DOHH2 (cell line): Measurements from ENCODE around the gene MCU.
"Not testable (repeated sequence)": the region's sequence is repeated elsewhere in the genome, so short reads cannot be mapped to it uniquely, and the experiment has no call there.

Source experiments
- H3F3A ChIP-seq: fragments of 200-600 bp; sonication (generic), shearing (Covaris generic); 2 replicates; pipeline ENCODE4 v1.6.0; 2016; ENCODE audit warnings: antibody characterized with exemption, mild to moderate bottlenecking; ENCODE audit not compliant: control insufficient read depth, insufficient read depth
- H3K27ac ChIP-seq: fragments of 200-600 bp; sonication (generic); 2 replicates; pipeline ENCODE4 v1.5.1; 2014; ENCODE audit warnings: low read depth, mild to moderate bottlenecking, low read length, moderate library complexity
- H3K27me3 ChIP-seq: fragments of 200-600 bp; sonication (generic); 2 replicates; pipeline ENCODE4 v1.6.1; 2014; ENCODE audit warnings: mild to moderate bottlenecking, low read length, mixed read lengths; ENCODE audit not compliant: control insufficient read depth
- H3K36me3 ChIP-seq: fragments of 200-600 bp; sonication (generic); 2 replicates; pipeline ENCODE4 v1.6.1; 2014; ENCODE audit warnings: mild to moderate bottlenecking, low read length, moderate library complexity, mixed read lengths; ENCODE audit not compliant: control insufficient read depth
- H3K4me1 ChIP-seq: fragments of 200-600 bp; sonication (generic); 2 replicates; pipeline ENCODE4 v1.6.1; 2014; ENCODE audit warnings: mild to moderate bottlenecking, low read length, mixed read lengths; ENCODE audit not compliant: control insufficient read depth
- H3K4me2 ChIP-seq: fragments of 200-600 bp; sonication (generic); 2 replicates; pipeline ENCODE4 v1.6.0; 2014; ENCODE audit warnings: mild to moderate bottlenecking, low read length, moderate library complexity
- H3K4me3 ChIP-seq: fragments of 200-600 bp; sonication (generic); 2 replicates; pipeline ENCODE4 v1.5.1; 2014; ENCODE audit warnings: mild to moderate bottlenecking, low read length, mixed read lengths
- H3K79me2 ChIP-seq: fragments of 200-600 bp; sonication (generic); 2 replicates; pipeline ENCODE4 v1.6.1; 2014; ENCODE audit warnings: mild to moderate bottlenecking, low read length, mixed read lengths; ENCODE audit not compliant: control insufficient read depth
- H3K9me2 ChIP-seq: fragments of 200-600 bp; sonication (generic); replicated peaks from 2 replicates; pipeline ENCODE4 v1.6.1; 2014; ENCODE audit warnings: mild to moderate bottlenecking, low read length, mixed read lengths; ENCODE audit not compliant: control insufficient read depth
- H3K9me3 ChIP-seq: fragments of 200-600 bp; sonication (generic); 2 replicates; pipeline ENCODE4 v1.6.1; 2014; ENCODE audit warnings: antibody characterized with exemption, low read length, mixed read lengths; ENCODE audit not compliant: control insufficient read depth, insufficient read depth
- H4K20me1 ChIP-seq: fragments of 200-600 bp; sonication (generic); 2 replicates; pipeline ENCODE4 v1.6.0; 2014; ENCODE audit warnings: low read depth, mild to moderate bottlenecking, antibody characterized with exemption, low read length, moderate library complexity; ENCODE audit not compliant: control insufficient read depth, insufficient read depth
- EZH2phosphoT487 ChIP-seq: fragments of 200-600 bp; sonication (generic); IDR thresholded peaks from 2 replicates; pipeline ENCODE4 v1.6.1; 2017; ENCODE audit warnings: borderline replicate concordance, mild to moderate bottlenecking, antibody characterized with exemption, low read length, moderate library complexity, mixed read lengths
- TF ChIP-seq, protein P1 (sequence below): fragments of 200-600 bp; sonication (generic); IDR thresholded peaks from one replicate; pipeline ENCODE4 v1.5.1; 2014; ENCODE audit warnings: antibody characterized with exemption, mild to moderate bottlenecking, low read depth, low read length; ENCODE audit not compliant: poor library complexity, severe bottlenecking

The MCU gene

DNA sequence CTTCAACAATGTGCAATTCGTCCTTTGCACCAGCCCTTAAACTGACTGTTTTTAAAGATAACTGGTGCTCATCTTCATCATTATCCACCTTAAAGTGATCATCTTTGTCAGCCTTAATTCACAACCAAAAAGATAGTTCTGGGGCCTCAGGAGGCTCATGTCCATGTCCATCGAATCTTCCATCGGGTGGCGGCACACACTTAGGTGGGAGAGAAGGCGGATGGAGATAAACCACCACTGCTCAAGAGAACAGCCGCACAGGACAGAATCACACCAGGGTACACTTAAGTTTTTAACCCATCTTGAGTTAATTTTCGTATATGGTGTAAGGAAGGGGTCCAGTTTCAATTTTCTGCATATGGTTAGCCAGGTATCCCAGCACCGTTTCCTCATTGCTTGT, 226.4 kb downstream of the MCU start:
- Histone ChIP-seq H3K27me3 (peaks cover 20% of the 10 kb centered on the region), H3K9me2 (no peaks in the 10 kb centered on the region), H3K9me3 (no peaks in the 10 kb centered on the region), H3K4me3 (no peak overlapping the region), H4K20me1 (no peaks in the 10 kb centered on the region), H3K4me2 (no peak overlapping the region), H3K4me1 (no peaks in the 10 kb centered on the region), H3K36me3 (no peaks in the 10 kb centered on the region), H3K79me2 (no peaks in the 10 kb centered on the region), H3F3A (no peaks in the 10 kb centered on the region), H3K27ac (no peak overlapping the region)
- TF ChIP-seq, protein P1, sequence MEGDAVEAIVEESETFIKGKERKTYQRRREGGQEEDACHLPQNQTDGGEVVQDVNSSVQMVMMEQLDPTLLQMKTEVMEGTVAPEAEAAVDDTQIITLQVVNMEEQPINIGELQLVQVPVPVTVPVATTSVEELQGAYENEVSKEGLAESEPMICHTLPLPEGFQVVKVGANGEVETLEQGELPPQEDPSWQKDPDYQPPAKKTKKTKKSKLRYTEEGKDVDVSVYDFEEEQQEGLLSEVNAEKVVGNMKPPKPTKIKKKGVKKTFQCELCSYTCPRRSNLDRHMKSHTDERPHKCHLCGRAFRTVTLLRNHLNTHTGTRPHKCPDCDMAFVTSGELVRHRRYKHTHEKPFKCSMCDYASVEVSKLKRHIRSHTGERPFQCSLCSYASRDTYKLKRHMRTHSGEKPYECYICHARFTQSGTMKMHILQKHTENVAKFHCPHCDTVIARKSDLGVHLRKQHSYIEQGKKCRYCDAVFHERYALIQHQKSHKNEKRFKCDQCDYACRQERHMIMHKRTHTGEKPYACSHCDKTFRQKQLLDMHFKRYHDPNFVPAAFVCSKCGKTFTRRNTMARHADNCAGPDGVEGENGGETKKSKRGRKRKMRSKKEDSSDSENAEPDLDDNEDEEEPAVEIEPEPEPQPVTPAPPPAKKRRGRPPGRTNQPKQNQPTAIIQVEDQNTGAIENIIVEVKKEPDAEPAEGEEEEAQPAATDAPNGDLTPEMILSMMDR, result no peak
- TF ChIP-seq EZH2phosphoT487, result no peak

DNA sequence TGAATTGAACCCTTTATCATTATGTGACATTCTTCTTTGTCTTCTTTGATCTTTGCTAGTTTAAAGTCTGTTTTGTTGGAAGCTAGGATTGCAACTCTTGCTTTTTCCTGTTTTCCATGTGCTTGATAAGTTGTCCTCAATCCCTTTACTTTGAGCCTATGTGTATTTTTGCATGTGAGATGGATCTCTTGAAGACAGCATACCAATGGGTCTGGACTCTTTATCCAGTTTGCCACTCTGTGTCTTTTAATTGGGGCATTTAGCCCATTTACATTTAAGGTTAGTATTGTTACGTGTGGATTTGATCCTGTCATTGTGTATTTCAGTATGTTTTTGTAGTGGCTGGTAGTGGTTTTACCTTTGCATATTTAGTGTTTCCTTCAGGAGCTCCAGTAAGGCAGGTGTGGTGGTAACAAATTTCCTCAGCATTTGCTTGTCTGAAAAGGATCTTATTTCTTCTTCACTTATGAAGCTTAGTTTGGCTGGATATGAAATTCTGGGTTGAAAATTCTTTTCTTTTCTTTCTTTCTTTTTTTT, 229.3 kb downstream of the MCU start:
- H3K4me2 ChIP-seq, H3K4me1 ChIP-seq, H3K27ac ChIP-seq, H3K4me3 ChIP-seq, H3K9me3 ChIP-seq, H3K36me3 ChIP-seq, H4K20me1 ChIP-seq, H3K9me2 ChIP-seq, H3F3A ChIP-seq, H3K79me2 ChIP-seq: not testable (repeated sequence)
- peaks cover 14% of the 10 kb centered on the region for H3K27me3 ChIP-seq

DNA sequence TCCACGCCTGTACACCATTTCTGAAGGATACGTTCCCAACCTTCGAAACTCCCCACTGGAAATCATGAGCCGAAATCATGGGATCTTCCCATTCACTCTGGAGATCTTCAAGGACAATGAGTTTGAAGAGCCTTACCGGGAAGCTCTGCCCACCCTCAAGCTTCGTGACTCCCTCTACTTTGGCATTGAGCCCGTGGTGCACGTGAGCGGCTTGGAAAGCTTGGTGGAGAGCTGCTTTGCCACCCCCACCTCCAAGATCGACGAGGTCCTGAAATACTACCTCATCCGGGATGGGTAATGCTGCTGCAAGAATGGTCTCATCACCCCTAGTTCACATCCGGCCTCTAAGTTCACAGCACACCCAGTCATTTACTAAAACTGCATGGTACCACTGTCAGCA, 232.4 kb downstream of the MCU start:
- H3K36me3 ChIP-seq, result no peaks in the 10 kb centered on the region
- no peaks in the 10 kb centered on the region for H3K9me2 ChIP-seq
- H4K20me1 ChIP-seq, result no peaks in the 10 kb centered on the region
- no peak overlapping the region for H3K27ac ChIP-seq
- no peaks in the 10 kb centered on the region for H3F3A ChIP-seq
- TF ChIP-seq, protein P1, result no peak
- no peak for TF ChIP-seq EZH2phosphoT487
- no peaks in the 10 kb centered on the region for H3K4me1 ChIP-seq
- H3K4me2 ChIP-seq, result no peak overlapping the region
- no peaks in the 10 kb centered on the region for H3K79me2 ChIP-seq
- H3K27me3 ChIP-seq, result peaks cover 14% of the 10 kb centered on the region
- H3K4me3 ChIP-seq, result no peak overlapping the region
- H3K9me3 ChIP-seq, result no peaks in the 10 kb centered on the region

DNA sequence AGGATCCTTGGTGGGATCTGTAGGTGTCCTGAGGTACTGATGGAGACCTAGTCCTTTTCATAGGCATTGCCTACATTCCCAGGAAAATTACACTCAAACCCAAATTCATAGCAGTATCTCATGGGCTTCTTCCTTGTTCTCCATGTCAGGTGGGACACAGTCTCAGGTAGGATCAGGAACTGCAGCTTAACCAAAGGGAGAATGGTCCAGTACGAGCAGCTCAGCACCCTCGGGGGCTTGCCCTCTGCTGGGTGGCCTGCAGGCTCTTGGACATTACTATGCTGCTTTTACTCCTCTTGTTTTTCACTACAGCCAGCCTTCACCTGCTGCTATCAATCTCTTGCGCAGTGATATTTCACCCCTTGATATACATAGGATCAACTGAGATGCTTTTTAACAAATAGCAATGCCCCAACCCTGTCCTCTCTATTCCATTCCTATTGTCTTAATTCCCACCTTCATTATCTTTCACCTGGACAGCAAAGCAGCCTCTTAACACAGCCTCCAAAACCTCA, 234.1 kb downstream of the MCU start:
- Histone ChIP-seq H3K9me2 (no peaks in the 10 kb centered on the region), H3K79me2 (no peaks in the 10 kb centered on the region), H3F3A (no peaks in the 10 kb centered on the region), H3K27ac (no peak overlapping the region), H3K27me3 (peaks cover 5% of the 10 kb centered on the region; the same call in 1 of the 2 replicates), H3K36me3 (no peaks in the 10 kb centered on the region), H3K4me3 (no peak overlapping the region), H3K4me2 (no peak overlapping the region), H4K20me1 (no peaks in the 10 kb centered on the region), H3K4me1 (no peaks in the 10 kb centered on the region), H3K9me3 (no peaks in the 10 kb centered on the region)
- TF ChIP-seq, protein P1, result no peak
- no peak for TF ChIP-seq EZH2phosphoT487
